Bronchial epithelial cell (primary cell): ENCODE measurements around the gene MYOC. TPM values are rescaled to one million over a fixed set of nuclear protein-coding genes. Genes with fewer than 3 reads are reported as not detected.
"Not testable (repeated sequence)": the region's sequence is repeated elsewhere in the genome, so short reads cannot be mapped to it uniquely, and the experiment has no call there.

ENCODE experiments used
- DNase-seq: peaks from one replicate; pipeline ENCODE4 v3.0.0-alpha.2; 2010; ENCODE audit warnings: low read depth
- FAIRE-seq: peaks from 2 replicates; lab custom pipeline; 2011; peaks lifted over from hg19 to GRCh38; lab: Jason Lieb, UNC
- H3K27me3 ChIP-seq: 2 replicates; pipeline ENCODE4 v1.5.1; 2011; ENCODE audit warnings: low read length; ENCODE audit not compliant: control insufficient read depth, insufficient read depth
- H3K36me3 ChIP-seq: 2 replicates; pipeline ENCODE4 v1.5.1; 2011; ENCODE audit warnings: low read length; ENCODE audit not compliant: control insufficient read depth, insufficient read depth
- H3K4me3 ChIP-seq: 2 replicates; pipeline ENCODE4 v1.5.1; 2011; ENCODE audit warnings: mild to moderate bottlenecking, low read depth, low read length, control low read depth
- CTCF ChIP-seq: IDR thresholded peaks from 2 replicates; pipeline ENCODE4 v1.5.1; 2011; ENCODE audit warnings: mild to moderate bottlenecking, moderate library complexity, low read length, control low read depth, inconsistent platforms; ENCODE audit not compliant: insufficient read depth, severe bottlenecking
- total RNA-seq: library from RNA; depleted of rRNA; stranded (reverse); fragments of >200 nt; gene quantifications from 2 replicates; pipeline ENCODE4 v1.2.1, GENCODE V29; 2014

MYOC gene
- total RNA-seq, 1 donor from 2014 or later: not detected

- Histone ChIP-seq H3K27me3 (no peaks in the 10 kb centered on the region), H3K36me3 (no peaks in the 10 kb centered on the region), H3K4me3 (no peak overlapping the region)
- no peak for FAIRE-seq
- DNase-seq: no peak
- no peak for TF ChIP-seq CTCF
Measured at GRCh38 chr1:171663854-171664575, 11.5 kb upstream of the MYOC start.

DNA sequence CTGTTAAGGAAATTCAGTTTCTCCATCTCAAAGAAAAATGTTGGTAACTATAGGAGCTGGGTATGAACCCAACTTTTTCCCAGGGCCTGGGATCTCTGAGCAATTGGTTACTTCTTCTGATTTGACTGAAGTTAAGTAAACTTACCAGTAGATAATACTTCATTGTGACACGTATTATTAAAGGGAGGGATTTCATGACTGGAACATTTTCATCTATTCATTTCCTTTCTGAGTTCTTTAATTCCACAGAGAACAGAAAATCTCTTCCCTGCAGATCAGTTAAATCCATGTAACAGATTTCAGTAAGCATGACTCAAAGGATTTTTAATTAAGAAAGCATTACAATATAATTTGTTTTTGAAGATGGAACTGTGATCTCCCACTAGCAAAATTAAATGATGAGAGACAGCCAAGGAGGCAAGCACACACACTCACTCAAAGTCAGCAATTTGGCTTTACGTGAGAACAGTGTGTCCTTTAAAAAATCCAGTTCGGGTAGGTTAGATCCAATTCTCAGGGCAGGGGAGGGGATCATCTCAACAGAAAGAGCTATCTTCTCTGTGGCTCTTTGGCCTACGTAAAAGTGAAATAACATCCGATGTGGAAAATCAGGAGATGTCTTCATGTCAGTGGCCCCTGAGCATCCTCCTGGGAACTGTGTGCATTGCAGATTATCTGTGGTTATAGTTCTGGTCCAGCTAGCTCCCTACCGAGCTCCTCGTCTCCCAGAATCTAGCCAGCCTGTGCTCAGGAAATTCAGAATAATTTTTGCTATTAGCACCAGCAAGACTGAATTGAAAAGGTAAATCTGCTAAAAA, 10.8 kb upstream of the MYOC start:
- no peak for TF ChIP-seq CTCF
- FAIRE-seq (no peak), DNase-seq (no peak)
- H3K27me3 ChIP-seq: no peaks in the 10 kb centered on the region
- H3K4me3 ChIP-seq: no peak overlapping the region
- H3K36me3 ChIP-seq: no peaks in the 10 kb centered on the region

DNA sequence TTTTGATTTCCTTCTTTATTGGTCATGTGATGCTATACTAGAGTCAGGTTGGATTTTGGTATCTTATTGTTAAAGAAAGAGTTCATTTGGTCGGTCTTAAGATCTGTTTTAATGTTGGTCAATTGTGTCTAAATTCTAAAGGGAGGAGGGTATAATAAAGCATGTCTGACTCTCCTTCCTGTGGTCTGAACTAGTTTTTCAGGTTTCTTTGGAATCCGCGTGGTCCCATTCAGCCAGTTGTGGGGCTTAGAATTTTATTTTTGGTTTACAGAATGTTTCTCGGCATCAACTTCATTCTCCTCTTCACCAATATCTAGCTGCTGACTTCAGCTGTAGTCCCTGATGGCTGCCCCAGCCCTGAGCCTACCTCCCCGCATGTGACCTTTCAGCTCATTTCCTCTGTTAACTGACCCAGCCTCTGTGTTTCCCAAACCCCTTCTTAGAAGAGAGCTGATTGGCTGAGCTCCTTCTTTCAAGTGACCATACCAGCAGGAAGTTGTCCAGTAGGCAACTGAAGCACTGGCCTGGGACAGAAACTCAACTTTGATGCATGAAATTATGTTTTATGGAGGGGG, 8.7 kb upstream of the MYOC start:
- Histone ChIP-seq H3K4me3 (no peak overlapping the region), H3K27me3 (no peaks in the 10 kb centered on the region), H3K36me3 (no peaks in the 10 kb centered on the region)
- DNase-seq: peak; percentile 60
- no peak for TF ChIP-seq CTCF
- no peak for FAIRE-seq

DNA sequence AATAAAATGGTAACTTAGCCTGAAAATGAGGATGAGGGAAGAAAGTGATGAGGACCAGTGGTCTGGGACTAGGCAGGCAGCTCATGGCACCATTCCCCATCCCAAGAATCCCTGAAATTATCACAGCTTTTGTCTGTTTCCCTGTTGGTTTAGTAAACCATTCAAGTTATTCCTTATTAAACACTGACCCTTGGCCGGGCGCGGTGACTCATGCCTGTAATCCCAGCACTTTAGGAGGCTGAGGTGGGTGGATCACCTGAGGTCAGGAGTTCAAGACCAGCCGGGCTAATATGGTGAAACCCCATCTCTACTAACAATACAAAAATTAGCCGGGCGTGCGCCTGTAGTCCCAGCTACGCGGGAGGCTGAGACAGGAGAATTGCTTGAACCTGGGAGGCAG, 3.7 kb upstream of the MYOC start:
- not testable (repeated sequence) for DNase-seq

GRCh38 chr1:171655746-171656116, 3.2 kb upstream of the MYOC start:
- FAIRE-seq (no peak), DNase-seq (no peak)
- H3K4me3 ChIP-seq: no peak overlapping the region
- no peaks in the 10 kb centered on the region for H3K27me3 ChIP-seq
- no peak for TF ChIP-seq CTCF
- H3K36me3 ChIP-seq: no peaks in the 10 kb centered on the region

More for the DNA sequence above, 3.7 kb upstream of the MYOC start:
- H3K36me3 ChIP-seq, FAIRE-seq, H3K4me3 ChIP-seq, H3K27me3 ChIP-seq: not testable (repeated sequence)
